ENCODE results near the gene PIK3R6. TPM values are rescaled to one million over a fixed set of nuclear protein-coding genes. Genes with fewer than 3 reads are reported as not detected.

The PIK3R6 gene
- total RNA-seq, 2 donors from 2014 or later, result 0.66 TPM; not detected in 1

DNA sequence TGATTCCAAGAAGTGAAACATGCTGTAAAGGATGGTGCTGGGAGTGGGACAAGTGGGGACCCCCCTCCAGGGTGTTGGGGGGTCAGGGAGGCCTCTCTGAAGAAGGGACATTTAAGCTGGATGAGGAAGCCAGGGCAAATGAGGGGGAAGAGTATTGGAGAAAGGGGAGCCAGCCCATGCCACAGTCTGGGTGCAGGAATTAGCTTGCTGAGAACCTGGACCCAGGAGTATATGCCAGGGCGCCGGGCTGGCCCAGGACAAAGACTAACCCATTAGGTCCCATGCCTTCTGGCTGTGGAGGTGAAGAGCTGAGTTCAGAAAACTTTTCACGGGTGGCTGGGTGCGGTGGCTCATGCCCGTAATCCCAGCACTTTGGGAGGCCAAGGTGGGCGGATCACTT lies 45.6 kb upstream of the PIK3R6 start:
- no peak for DNase-seq
- WGBS, 2 donors, result 78% methylated on average over 4 to 6 of the region's 6 CpGs

DNA sequence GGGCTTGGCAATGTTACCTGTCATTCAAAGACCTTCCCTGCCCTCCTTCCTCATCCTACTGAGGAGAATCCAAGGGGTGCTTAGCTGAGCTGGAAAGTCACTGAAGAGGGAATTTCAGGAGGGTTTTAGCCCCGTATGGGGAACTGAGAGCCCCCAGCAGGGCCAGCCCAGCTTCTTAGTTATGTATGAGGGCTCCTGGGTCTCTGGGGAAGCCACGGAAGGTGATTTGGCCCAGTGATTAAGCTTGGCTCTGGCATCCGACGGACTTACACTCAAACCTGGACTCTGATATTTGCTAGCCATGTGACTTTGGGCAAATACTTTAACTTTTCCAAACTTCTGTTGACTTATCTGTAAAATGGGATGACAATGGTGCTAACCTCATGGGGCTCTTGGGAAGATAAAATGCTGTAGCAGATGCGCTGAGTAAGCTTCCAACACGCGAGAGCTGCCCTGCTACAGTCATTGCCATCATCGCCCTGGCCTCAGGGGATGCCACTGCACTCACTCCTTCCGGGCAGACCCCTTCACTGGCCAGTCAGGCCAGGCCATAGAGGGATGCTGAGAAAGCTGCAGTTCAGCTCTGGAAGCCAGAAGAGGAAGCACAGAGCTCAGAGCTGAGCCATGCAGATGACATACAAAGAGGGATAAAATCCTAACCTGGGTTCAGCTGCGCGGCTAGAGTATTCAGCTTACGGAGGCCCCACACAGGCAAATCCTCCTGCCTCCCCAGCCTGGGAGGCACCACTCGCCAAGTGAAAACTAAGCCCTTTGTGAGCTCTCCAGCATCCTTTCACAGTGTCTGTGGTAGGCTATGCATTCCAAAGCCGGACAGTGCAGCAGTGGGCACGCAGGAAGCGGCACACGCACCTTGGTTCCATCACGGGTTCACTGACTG lies 44.9 kb upstream of the PIK3R6 start:
- no peaks in the 10 kb centered on the region for H3K27me3 ChIP-seq
- 64 to 74% methylated on average over 18 of the region's 18 CpGs for WGBS, 2 donors
- TF ChIP-seq POLR2A (IDR thresholded peaks at IDR 0.05), result no peak
- TF ChIP-seq, protein P1, sequence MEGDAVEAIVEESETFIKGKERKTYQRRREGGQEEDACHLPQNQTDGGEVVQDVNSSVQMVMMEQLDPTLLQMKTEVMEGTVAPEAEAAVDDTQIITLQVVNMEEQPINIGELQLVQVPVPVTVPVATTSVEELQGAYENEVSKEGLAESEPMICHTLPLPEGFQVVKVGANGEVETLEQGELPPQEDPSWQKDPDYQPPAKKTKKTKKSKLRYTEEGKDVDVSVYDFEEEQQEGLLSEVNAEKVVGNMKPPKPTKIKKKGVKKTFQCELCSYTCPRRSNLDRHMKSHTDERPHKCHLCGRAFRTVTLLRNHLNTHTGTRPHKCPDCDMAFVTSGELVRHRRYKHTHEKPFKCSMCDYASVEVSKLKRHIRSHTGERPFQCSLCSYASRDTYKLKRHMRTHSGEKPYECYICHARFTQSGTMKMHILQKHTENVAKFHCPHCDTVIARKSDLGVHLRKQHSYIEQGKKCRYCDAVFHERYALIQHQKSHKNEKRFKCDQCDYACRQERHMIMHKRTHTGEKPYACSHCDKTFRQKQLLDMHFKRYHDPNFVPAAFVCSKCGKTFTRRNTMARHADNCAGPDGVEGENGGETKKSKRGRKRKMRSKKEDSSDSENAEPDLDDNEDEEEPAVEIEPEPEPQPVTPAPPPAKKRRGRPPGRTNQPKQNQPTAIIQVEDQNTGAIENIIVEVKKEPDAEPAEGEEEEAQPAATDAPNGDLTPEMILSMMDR (IDR thresholded peaks at IDR 0.05), result no peak
- H3K36me3 ChIP-seq (replicated peaks in 1 of 2; ENCODE audit: insufficient read depth in 1 of 2, low read depth in 2 of 2), result no peaks in the 10 kb centered on the region
- intact Hi-C loops (cut with DNase I), result no loop called here
- ATAC-seq, result no peak
- DNase-seq, result no peak
- no peak overlapping the region for H3K27ac ChIP-seq
- H3K4me1 ChIP-seq, result no peaks in the 10 kb centered on the region
- no peaks in the 10 kb centered on the region for H3K9me3 ChIP-seq
- no peak overlapping the region for H3K4me3 ChIP-seq

More for the DNA sequence above, 45.6 kb upstream of the PIK3R6 start:
- no peak for TF ChIP-seq POLR2A (IDR thresholded peaks at IDR 0.05)
- TF ChIP-seq, protein P1 (IDR thresholded peaks at IDR 0.05), result no peak
- no peaks in the 10 kb centered on the region for H3K36me3 ChIP-seq (replicated peaks in 1 of 2; ENCODE audit: insufficient read depth in 1 of 2, low read depth in 2 of 2)
- no peak overlapping the region for H3K4me3 ChIP-seq
- no peak for ATAC-seq
- no peaks in the 10 kb centered on the region for H3K27me3 ChIP-seq
- no peaks in the 10 kb centered on the region for H3K4me1 ChIP-seq
- H3K27ac ChIP-seq, result no peak overlapping the region
- no peaks in the 10 kb centered on the region for H3K9me3 ChIP-seq
- intact Hi-C loops (cut with DNase I), result no loop called here

DNA sequence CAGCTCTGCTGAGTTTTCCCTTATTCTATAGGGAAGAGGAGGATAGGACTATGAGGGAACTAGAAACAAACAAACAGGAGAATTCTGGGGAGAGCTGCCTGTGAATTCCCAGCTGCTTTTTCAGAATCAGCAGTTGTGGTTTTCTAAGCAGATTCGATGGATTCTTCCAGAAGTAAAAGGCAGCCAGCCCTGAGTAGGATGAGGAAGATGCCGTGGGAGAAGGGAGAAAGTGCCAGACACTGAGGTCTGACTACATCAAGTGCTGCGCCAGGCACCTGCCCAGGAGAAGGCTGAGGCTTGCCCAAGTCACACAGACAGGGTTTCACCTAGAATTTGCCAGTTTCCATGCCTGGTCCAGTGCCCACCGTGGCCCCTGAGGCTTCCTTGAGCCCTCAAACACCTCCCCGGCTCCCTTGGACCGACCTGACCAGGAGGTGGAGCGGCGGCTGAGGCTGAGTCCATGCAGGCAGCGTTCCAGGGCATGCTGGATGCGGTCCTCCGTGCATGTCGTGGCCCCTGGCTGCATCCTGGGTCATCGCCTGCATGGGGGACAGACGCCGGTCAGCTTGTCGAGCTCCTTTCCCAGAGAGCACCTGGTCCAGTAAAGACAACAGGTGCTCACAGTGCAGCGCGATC lies 43.6 kb upstream of the PIK3R6 start:
- Histone ChIP-seq H3K9me3 (no peaks in the 10 kb centered on the region), H3K27me3 (no peaks in the 10 kb centered on the region), H3K4me1 (no peaks in the 10 kb centered on the region), H3K27ac (no peak overlapping the region), H3K4me3 (no peak overlapping the region), H3K36me3 (replicated peaks in 1 of 2; ENCODE audit: insufficient read depth in 1 of 2, low read depth in 2 of 2) (no peaks in the 10 kb centered on the region)
- DNase-seq, result no peak
- intact Hi-C loops (cut with DNase I), result no loop called here
- TF ChIP-seq POLR2A (IDR thresholded peaks at IDR 0.05), result no peak
- TF ChIP-seq, protein P1 (IDR thresholded peaks at IDR 0.05), result no peak
- ATAC-seq, result no peak
- 54 to 59% methylated on average over 9 to 18 of the region's 18 CpGs for WGBS, 2 donors

DNA sequence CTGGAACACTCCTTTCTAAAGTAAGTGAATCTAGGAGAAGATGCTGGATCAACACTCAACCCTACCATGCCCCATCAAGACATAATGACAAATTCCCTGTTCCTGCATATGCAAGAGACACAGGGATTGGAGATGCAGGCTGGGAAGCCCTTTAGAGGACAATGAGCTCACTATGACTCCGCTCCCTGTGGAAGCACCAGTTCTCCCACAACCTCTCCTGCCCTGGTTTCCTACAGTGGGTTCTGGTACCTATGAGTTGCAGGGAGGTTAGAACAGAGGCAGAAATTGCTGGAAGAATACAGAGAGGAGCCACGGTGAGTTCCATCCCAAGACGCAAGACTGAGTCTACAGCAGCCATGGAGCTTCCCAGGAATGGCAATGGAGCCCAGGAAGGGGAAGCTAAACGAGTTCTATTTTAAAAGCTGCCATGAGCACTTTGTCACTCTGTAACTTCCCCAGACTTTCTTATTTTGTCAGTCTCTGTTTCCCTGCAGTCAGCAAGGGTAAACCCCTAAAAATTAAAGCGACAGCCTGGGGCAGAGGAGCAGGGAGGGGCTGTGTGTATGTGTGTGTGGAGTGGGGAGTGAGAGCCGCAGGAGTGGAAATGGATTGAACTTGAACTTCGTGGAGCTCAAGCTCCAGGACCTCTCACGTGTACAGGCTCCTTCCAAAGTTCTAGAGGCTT lies 42.3 kb upstream of the PIK3R6 start:
- Histone ChIP-seq H3K36me3 (replicated peaks in 1 of 2; ENCODE audit: insufficient read depth in 1 of 2, low read depth in 2 of 2) (no peaks in the 10 kb centered on the region), H3K4me1 (no peaks in the 10 kb centered on the region), H3K4me3 (no peak overlapping the region), H3K9me3 (no peaks in the 10 kb centered on the region), H3K27ac (no peak overlapping the region), H3K27me3 (no peaks in the 10 kb centered on the region)
- DNase-seq, result no peak
- intact Hi-C loops (cut with DNase I), result no loop called here
- WGBS, 2 donors, result 53 to 59% methylated on average over 8 of the region's 8 CpGs
- TF ChIP-seq, protein P1 (IDR thresholded peaks at IDR 0.05), result no peak
- TF ChIP-seq POLR2A (IDR thresholded peaks at IDR 0.05), result no peak
- ATAC-seq, result no peak
